GM19351 (cell line): Measurements from ENCODE around the gene DMRT1.

Experiments used
- ATAC-seq: cut with Tn5 transposase; IDR thresholded peaks from one replicate; pipeline ENCODE4 v1.9.1; 2021; ENCODE audit warnings: mild to moderate bottlenecking, moderate library complexity; ENCODE audit not compliant: unreplicated experiment

DMRT1 gene

DNA sequence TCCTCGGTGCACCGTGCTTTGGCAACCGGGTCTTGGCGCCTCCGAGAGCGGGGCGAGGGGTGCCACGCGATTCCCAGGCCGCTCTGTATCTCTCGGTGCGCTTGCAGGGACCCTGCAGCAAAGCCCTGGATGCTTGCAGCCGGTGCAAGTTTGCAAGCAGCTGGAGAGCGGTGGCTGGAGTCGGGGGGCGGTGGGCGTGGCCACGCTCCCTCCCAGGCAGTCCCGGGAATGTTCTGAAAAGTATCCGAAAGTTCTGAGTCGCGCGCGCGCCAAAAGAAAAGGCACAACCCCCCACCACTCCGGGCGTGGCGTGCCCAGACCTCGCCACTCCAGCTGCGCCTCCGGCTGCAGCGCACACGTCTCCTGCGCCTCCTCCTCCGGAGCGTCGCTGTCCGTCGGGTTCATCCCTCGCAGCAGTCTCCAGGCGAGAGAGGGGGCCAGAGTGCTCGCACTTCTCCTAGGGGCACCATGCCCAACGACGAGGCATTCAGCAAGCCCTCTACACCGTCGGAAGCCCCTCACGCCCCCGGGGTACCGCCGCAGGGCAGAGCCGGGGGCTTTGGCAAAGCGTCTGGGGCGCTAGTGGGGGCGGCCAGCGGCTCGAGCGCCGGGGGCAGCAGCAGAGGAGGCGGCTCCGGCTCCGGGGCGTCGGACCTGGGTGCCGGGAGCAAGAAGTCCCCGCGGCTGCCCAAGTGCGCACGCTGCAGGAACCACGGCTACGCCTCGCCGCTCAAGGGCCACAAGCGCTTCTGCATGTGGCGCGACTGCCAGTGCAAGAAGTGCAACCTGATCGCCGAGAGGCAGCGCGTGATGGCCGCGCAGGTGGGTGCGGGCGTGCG is at the start of gene DMRT1:
Gene DMRT1 (plus strand): TSS at position 327 of the 839 bp plus-strand sequence. CDS start 142 bp downstream, at position 469.
- peak; percentile 58 for ATAC-seq

- ATAC-seq, result no peak
These were observed 48.9 kb upstream of the DMRT1 start for GRCh38 chr9:792331-793260.

DNA sequence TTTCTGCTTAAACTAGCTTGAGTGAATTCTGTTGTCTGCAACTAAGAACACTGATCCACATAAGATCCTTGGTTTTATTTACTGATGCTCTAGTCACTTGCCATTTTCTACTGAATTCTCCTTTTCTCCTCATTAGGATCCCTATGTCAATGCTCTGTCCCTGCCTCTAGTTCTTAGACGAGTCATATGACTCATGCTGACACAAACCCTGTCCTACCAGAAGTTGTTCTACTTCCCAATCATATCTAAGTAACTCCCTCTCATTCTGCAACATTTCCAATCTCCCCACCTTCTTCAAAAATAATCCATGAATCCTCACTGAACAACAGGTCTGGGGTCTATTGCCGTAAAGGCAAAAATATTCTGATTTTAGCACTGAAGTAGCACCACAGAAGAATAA is 47.1 kb upstream of the DMRT1 start:
- no peak for ATAC-seq

- no peak for ATAC-seq
These were observed 45.6 kb upstream of the DMRT1 start for GRCh38 chr9:795869-796268.

DNA sequence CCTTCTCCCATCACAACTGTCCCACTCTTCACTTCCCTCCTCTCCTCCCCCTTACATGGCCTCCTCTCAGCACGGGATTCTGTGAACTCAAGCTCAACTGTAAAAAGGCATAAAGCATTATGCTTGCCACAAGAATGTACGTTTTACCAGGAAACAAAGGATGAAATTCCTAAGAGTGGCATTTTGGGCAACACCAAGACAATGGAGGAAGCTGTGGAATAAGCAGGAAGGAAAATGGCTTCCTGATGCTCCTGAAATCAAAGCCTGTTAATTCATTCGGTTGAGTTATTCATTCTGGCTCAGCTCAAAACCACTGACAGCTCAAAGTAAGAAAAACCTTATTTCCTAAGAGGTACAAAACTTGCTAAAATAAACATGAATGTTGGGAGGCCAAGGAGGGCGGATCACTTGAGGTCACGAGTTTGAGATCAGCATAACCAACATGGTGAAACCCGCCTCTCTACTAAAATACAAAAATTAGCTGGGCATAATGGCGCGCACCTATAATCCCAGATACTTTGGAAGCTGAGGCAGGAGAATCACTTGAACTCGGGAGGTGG is 40.8 kb upstream of the DMRT1 start:
- no peak for ATAC-seq

DNA sequence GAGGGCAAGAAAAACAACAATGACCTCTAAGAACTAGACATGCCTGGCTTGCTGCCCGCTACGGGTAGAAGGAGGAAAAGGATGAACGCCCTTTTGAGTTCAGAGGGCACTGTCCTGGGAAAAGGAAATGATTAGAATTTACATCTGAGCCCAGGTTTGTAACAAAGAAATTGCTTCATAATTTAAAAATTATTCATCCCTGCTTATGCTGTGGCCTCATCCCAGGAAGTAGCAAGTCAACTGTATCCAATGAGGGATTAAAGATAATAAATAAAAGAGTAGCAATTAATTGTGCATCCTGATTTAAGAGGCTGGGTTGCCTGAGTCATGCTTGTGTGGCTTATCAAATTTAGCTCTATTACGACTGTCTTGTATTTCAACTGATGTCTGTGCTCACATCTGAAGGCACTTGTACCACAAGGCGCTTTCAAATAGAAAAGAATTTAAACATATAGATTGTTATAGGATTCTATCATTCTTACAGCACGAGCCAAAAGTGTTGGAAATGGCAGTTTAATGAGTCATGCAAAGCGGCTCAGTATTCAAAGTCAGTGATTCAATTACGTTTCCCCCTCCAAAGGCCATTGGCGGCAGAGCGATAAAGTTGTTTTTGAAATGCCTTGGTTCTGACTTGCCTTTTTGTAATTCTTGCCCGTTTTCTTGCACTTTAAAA is 40.0 kb upstream of the DMRT1 start:
- no peak for ATAC-seq

- no peak for ATAC-seq
These were observed 37.5 kb upstream of the DMRT1 start for GRCh38 chr9:804026-804425.

- ATAC-seq, result no peak
These were observed 36.3 kb upstream of the DMRT1 start for GRCh38 chr9:805151-805550.

DNA sequence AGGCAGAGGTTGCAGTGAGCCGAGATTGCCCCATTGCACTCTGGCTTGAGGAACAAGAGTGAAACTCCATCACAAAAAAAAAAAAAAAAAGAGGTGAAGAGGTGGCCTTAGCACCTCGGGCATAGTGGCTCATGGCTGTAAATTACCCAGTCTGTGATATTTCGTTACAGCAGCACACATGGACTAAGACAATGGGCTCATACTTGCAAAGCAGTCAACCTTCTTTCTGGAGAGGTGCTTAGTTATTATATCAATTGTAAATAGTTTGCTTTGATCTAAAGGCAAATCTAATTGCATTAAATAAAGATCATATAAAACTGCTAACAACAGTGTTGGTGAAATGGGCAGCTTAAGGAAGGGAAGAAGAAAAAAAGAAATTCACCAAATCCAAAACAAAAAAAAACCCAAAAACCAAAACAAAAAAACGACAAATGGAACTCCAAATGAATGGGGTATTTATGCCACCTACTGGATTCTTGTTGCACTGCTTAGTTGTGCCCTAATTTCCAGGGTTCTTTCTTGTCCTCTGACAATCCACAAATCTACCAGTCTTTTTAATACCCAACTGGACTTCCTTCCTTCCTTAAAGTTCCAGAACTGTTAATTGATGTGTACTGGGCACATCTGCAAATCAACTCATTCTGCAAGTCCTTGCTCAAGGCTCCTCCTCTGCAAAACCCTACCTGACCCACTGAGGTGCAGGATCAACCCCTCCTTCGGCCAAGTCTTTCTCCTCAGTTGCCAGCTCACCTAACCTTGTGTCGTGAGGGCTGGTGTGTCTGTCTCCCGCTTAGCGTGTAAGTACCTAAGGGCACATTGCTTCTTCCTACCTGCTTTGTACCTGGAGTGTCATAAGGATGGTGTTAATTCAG is 35.0 kb upstream of the DMRT1 start:
- ATAC-seq, result peak; percentile 67

GRCh38 chr9:811106-811531 is 30.4 kb upstream of the DMRT1 start:
- ATAC-seq, result no peak

DNA sequence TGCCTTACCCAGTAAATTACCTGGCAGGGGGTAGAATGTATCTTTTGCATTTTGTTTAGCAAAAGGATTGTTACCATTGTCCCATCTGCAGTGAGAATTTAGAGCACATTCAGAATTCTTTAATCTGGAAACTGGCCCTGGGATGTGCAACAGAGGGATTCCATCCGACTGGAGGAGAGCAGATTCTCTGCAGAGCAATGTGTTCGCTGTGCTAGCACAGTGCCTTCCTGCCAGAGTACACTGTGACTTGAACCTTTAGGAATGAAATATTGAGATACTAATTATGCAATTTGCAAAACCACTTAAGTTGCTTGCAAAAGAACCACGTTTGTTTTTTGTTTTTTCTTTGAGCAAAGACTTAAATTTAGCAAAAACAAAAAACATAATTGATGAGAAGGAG is 22.5 kb upstream of the DMRT1 start:
- ATAC-seq, result no peak

DNA sequence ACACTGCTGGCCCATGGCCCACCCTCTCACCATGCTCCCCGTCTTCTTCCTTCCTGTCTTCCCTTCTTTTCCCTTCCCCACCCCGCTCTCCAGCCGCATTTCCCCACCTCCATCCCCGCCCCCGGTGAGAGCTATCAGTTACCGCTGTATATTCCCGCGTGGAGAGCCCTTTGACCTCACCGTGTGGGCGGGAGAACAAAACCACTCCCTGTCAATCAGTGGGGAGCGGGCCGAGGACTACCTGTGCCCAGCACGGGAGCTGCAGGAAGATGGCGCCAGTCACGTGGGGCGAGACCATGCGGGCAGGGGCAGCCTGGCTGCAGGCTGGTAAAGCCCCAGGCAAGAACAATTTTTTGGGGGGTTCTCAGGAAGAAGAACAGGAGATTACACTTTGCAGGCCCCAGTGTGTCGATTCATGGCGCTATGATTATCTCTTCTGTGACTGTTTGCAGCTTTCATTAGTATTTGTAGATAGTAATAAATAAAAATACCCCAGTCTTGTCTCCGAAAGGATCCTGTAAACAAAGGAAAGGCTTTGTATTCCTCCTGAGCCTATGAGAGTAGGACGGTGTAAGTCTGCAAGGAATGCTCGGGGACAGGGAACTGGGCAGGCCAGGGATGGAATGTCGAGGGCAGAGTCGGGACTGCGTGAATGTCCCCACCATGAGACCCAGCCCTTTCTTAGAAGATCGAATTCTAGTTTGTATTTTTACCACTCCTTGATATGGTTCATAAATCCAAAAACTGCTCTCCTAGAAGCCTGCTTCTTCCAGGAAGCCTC is 14.8 kb upstream of the DMRT1 start:
- ATAC-seq, result no peak

GRCh38 chr9:840343-840742 is 1.2 kb upstream of the DMRT1 start:
- no peak for ATAC-seq

DNA sequence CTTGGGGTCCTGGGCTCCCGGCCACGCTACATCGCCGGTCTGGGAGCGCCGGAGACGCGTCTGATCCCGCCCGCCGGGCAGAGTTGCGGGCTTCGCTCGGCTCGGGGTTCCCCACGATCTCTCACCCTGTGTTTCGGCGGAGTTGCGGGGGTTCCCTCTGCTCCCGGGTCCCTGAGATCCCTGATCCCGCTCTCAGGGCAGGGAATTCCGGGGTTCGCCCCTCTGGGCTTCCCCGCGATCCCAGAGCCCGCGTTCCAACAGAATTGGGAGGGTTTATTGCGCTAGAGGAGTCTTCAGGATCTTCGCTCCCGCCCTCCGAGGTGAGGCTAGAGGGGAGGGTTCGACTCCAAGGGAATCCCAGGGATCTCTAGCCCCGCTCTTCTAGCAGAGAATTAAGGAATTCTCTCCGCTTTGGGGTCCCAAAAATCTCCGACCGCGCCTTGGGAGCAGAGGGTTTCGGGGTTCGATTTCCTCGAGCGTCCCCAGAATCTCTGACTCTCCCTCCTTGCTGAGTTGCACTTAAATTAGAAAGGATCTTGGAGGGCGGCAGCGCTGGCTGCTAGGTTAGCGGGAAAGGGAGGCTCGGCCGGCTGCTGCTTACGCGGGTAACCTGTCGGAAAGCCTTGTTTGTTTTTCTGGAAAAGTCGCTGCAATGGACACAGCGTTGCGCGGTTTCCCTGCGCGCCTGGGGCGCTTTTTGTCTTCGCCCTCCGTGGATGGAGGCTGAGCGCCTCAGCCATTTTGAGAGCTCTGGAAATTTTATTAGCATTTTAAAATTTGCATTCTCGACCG is 1.3 kb downstream of the DMRT1 start:
- no peak for ATAC-seq

- no peak for ATAC-seq
These were observed 1.9 kb downstream of the DMRT1 start for GRCh38 chr9:843427-843785.

DNA sequence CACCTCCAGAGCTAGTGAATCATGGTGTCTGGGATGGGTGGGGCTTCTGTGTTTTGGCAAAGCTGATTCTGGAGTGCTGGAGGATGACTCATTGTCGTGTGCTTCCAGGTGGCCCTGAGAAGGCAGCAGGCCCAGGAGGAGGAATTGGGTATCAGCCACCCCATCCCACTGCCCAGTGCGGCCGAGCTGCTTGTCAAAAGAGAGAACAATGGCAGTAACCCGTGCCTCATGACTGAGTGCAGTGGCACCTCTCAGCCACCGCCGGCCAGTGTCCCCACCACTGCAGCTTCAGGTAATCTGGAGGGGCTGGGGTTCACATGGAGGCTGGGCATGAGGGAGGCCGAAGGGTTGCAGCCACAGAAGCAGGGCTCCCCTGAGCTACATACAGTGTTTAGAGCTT is 5.4 kb downstream of the DMRT1 start:
- ATAC-seq, result peak; percentile 34

GRCh38 chr9:847505-847904 is 6.0 kb downstream of the DMRT1 start:
- peak; percentile 77 for ATAC-seq

- no peak for ATAC-seq
These were observed 7.9 kb downstream of the DMRT1 start for GRCh38 chr9:849431-849830.
